ENCODE measurements around the gene APOL1.

- no peak for TF ChIP-seq EZH2 (IDR thresholded peaks at IDR 0.05; ENCODE audit: borderline replicate concordance, low read depth, low read length, severe bottlenecking)
- no peak for TF ChIP-seq CTCF (IDR thresholded peaks at IDR 0.05; ENCODE audit: borderline replicate concordance, extremely low read depth, low read length, poor library complexity, severe bottlenecking)
Measured at GRCh38 chr22:36226189-36226588, 26.7 kb upstream of the APOL1 start.
